HEK293 (cell line): Measurements from ENCODE around the gene TACC2.

Source experiments
- MZF1 ChIP-seq: fragments of 450-650 bp; formaldehyde crosslinking; IDR thresholded peaks from 2 replicates; pipeline ENCODE4 v1.5.1; 2017; ENCODE audit warnings: missing biosample characterization, missing genetic modification characterization, borderline replicate concordance
- YY1 ChIP-seq: fragments of 450-650 bp; formaldehyde crosslinking; IDR thresholded peaks from 2 replicates; pipeline ENCODE4 v1.5.1; 2018; ENCODE audit warnings: missing biosample characterization, missing genetic modification characterization
- ZNF274 ChIP-seq, 2 experiments: fragments of 200-500 bp in 1 of 2; fragments of 450-650 bp in 1 of 2; sonication (Bioruptor generic) in 1 of 2; formaldehyde crosslinking in 1 of 2; IDR thresholded peaks; 2 replicates each; pipeline versions ENCODE4 v1.5.1 to v1.6.1; 2014 to 2016; ENCODE audit warnings: borderline replicate concordance in 1 of 2, inconsistent platforms in 1 of 2, low read length in 1 of 2, missing biosample characterization in 1 of 2, missing genetic modification characterization in 1 of 2
- ZNF561 ChIP-seq: fragments of 450-650 bp; IDR thresholded peaks from 2 replicates; pipeline ENCODE4 v1.5.1; 2018; ENCODE audit warnings: missing biosample characterization, missing genetic modification characterization, borderline replicate concordance
- ZSCAN16 ChIP-seq: fragments of 450-650 bp; formaldehyde crosslinking; IDR thresholded peaks from 2 replicates; pipeline ENCODE4 v1.5.1; 2016; ENCODE audit warnings: missing biosample characterization, missing genetic modification characterization
- TF ChIP-seq, protein P1 (sequence below): fragments of 450-650 bp; formaldehyde crosslinking; IDR thresholded peaks from 2 replicates; pipeline ENCODE4 v1.5.1; 2016; ENCODE audit warnings: missing biosample characterization, missing genetic modification characterization
- TF ChIP-seq, protein P2 (sequence below): fragments of 450-650 bp; formaldehyde crosslinking; IDR thresholded peaks from 2 replicates; pipeline ENCODE4 v1.5.1; 2016; ENCODE audit warnings: missing biosample characterization, missing genetic modification characterization
- TF ChIP-seq, protein P3 (sequence below): fragments of 450-650 bp; formaldehyde crosslinking; conservative IDR thresholded peaks from 2 replicates; pipeline ENCODE4 v1.5.1; 2016; ENCODE audit warnings: low read depth, missing biosample characterization, missing genetic modification characterization

DNA sequence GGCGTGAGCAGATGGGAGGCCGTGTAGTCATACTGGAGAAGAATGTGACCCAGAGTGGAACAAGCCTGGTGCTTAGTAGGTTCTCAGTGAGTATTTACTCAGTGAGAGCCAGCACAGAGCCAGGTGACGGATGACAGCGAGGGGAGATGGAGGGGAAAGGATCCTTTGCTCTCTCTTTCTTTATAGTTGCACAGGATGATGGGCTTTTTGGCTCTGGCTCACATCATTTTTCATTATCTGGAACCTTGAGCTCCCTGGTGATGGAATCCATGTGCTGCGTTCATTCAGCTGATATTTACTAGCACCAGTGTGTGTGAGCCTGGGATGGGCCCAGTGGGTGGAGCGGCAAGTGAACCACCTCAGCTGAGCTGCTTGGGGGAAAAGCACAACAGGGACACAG, 299.3 kb downstream of the TACC2 start:
- TF ChIP-seq, protein P1, sequence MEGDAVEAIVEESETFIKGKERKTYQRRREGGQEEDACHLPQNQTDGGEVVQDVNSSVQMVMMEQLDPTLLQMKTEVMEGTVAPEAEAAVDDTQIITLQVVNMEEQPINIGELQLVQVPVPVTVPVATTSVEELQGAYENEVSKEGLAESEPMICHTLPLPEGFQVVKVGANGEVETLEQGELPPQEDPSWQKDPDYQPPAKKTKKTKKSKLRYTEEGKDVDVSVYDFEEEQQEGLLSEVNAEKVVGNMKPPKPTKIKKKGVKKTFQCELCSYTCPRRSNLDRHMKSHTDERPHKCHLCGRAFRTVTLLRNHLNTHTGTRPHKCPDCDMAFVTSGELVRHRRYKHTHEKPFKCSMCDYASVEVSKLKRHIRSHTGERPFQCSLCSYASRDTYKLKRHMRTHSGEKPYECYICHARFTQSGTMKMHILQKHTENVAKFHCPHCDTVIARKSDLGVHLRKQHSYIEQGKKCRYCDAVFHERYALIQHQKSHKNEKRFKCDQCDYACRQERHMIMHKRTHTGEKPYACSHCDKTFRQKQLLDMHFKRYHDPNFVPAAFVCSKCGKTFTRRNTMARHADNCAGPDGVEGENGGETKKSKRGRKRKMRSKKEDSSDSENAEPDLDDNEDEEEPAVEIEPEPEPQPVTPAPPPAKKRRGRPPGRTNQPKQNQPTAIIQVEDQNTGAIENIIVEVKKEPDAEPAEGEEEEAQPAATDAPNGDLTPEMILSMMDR (tag by site-specific recombination), result no peak
- TF ChIP-seq, protein P2, sequence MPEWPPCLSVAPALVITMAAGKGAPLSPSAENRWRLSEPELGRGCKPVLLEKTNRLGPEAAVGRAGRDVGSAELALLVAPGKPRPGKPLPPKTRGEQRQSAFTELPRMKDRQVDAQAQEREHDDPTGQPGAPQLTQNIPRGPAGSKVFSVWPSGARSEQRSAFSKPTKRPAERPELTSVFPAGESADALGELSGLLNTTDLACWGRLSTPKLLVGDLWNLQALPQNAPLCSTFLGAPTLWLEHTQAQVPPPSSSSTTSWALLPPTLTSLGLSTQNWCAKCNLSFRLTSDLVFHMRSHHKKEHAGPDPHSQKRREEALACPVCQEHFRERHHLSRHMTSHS, result no peak
- TF ChIP-seq, protein P3, sequence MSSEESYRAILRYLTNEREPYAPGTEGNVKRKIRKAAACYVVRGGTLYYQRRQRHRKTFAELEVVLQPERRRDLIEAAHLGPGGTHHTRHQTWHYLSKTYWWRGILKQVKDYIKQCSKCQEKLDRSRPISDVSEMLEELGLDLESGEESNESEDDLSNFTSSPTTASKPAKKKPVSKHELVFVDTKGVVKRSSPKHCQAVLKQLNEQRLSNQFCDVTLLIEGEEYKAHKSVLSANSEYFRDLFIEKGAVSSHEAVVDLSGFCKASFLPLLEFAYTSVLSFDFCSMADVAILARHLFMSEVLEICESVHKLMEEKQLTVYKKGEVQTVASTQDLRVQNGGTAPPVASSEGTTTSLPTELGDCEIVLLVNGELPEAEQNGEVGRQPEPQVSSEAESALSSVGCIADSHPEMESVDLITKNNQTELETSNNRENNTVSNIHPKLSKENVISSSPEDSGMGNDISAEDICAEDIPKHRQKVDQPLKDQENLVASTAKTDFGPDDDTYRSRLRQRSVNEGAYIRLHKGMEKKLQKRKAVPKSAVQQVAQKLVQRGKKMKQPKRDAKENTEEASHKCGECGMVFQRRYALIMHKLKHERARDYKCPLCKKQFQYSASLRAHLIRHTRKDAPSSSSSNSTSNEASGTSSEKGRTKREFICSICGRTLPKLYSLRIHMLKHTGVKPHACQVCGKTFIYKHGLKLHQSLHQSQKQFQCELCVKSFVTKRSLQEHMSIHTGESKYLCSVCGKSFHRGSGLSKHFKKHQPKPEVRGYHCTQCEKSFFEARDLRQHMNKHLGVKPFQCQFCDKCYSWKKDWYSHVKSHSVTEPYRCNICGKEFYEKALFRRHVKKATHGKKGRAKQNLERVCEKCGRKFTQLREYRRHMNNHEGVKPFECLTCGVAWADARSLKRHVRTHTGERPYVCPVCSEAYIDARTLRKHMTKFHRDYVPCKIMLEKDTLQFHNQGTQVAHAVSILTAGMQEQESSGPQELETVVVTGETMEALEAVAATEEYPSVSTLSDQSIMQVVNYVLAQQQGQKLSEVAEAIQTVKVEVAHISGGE (tag by site-specific recombination), result no peak
- no peak for TF ChIP-seq MZF1 (tag by site-specific recombination)
- no peak for TF ChIP-seq ZSCAN16 (tag by site-specific recombination)
- no peak for TF ChIP-seq ZNF561 (tag by site-specific recombination)
- no peak for TF ChIP-seq ZNF274 (IDR thresholded peaks at IDR 0.05; ENCODE audit: low read length)
- no peak for TF ChIP-seq ZNF274 (tag by site-specific recombination; IDR thresholded peaks at IDR 0.05; ENCODE audit: borderline replicate concordance)
- no peak for TF ChIP-seq YY1 (tag by site-specific recombination)
